Gastrocnemius medialis (tissue), 4 donors: ENCODE results near the gene PLCB2. TPM values are rescaled to one million over a fixed set of nuclear protein-coding genes. Genes with fewer than 3 reads are reported as not detected.

Experiments used
- ATAC-seq, 2 donors: fragments of 150-250 bp; one replicate each; pipeline ENCODE4 v1.9.1; 2016
- DNase-seq, 2 donors: peaks; one replicate each; pipeline ENCODE4 v3.0.0-alpha.2; 2019
- H3K27ac ChIP-seq, 4 donors: fragments of 200-600 bp; sonication (generic); 1 replicate in 1 of 4; 2 replicates in 3 of 4; pipeline ENCODE4 v1.5.1; 2016 to 2018; ENCODE audit warnings: mild to moderate bottlenecking in 2 of 4, moderate library complexity in 1 of 4
- H3K27me3 ChIP-seq, 3 donors: fragments of 200-600 bp; sonication (generic) in 2 of 3; 1 replicate in 1 of 3; 2 replicates in 2 of 3; pipeline versions ENCODE4 v1.5.1 to v1.6.0; 2016 to 2019; ENCODE audit warnings: mild to moderate bottlenecking in 1 of 3, moderate library complexity in 1 of 3
- H3K36me3 ChIP-seq, 2 donors: fragments of 200-600 bp; sonication (generic) in 1 of 2; one replicate each; pipeline ENCODE4 v1.5.1; 2017 to 2018
- H3K4me1 ChIP-seq, 2 donors: fragments of 200-600 bp; sonication (generic) in 1 of 2; one replicate each; pipeline ENCODE4 v1.5.1; 2016 to 2017; ENCODE audit warnings: mild to moderate bottlenecking in 2 of 2
- H3K4me3 ChIP-seq, 4 donors: fragments of 200-600 bp; sonication (generic) in 3 of 4; 1 replicate in 1 of 4; 2 replicates in 3 of 4; pipeline ENCODE4 v1.5.1; 2016 to 2019; ENCODE audit warnings: mild to moderate bottlenecking in 2 of 4
- H3K9me3 ChIP-seq, 3 donors: fragments of 200-600 bp; sonication (generic) in 2 of 3; 1 replicate in 1 of 3; 2 replicates in 2 of 3; pipeline ENCODE4 v1.5.1; 2016 to 2019
- CTCF ChIP-seq, 5 experiments: fragments of 450-650 bp in 3 of 5; fragments of 200-600 bp in 2 of 5; sonication (generic) in 2 of 5; IDR thresholded peaks in 4 of 5; conservative IDR thresholded peaks in 1 of 5; 1 replicate in 4 of 5; 2 replicates in 1 of 5; pipeline ENCODE4 v1.5.1; 2016 to 2019; ENCODE audit warnings: antibody characterized with exemption in 5 of 5, mild to moderate bottlenecking in 3 of 5, moderate library complexity in 3 of 5
- POLR2A ChIP-seq, 2 donors: fragments of 450-650 bp; IDR thresholded peaks; one replicate each; pipeline ENCODE4 v1.6.1; 2017; ENCODE audit warnings: antibody characterized with exemption in 2 of 2, mild to moderate bottlenecking in 2 of 2, moderate library complexity in 2 of 2
- in situ Hi-C, 4 donors: fragments of 200-750 bp; cut with MboI; loops; one replicate each; pipeline versions ENCODE4 v1.15.0 to v1.8.0; 2017; ENCODE audit warnings: low sequenced_read_pairs in 4 of 4
- intact Hi-C: fragments of 100-400 bp; cut with DNase I; formaldehyde crosslinking; loops from one replicate; pipeline ENCODE4 v1.15.1; 2023; ENCODE audit warnings: low total_unique reads
- total RNA-seq, 4 donors: library from RNA; depleted of rRNA; stranded (reverse); fragments of >200 nt; gene quantifications; one replicate each; pipeline versions ENCODE4 v1.1.0 to v1.2.3, GENCODE V29; 2016

PLCB2 gene
- total RNA-seq, 4 donors from 2014 or later: 0.72 to 2.0 (median 1.4) TPM; not detected in 1

DNA sequence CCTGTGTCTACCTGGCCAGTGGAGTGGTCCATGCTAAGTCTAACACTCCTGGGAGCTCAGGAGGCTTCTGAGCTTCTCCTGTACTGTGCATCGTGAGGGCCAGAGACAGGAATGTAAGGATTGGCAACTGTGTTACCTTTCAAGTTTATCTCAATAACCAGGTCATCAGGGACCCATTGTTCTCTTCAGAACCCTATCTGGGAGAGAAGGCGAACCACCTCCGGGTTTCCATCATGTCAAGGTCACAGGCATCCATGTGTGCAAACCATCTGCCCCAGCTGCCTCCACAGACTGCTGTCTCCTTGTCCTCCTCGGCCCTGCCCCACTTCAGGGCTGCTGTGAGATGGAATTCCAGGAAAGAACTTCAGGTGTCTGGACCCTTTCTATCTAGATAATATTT is 30.8 kb downstream of the PLCB2 start:
- in situ Hi-C loops (loop anchor here in 3 of 4 donors (5.0 to 10.0 kb wide), 3 partner anchors 145 to 232 kb away; no protein-coding TSS in a partner anchor), intact Hi-C loops (loop anchor here (10.0 kb wide), 1 partner anchor 492 kb away; the partner anchor contains the start of gene FSIP1)
- no peaks in the 10 kb centered on the region for H3K9me3 ChIP-seq
- no peak for TF ChIP-seq POLR2A (IDR thresholded peaks at IDR 0.05)
- peaks cover 3 to 6% of the 10 kb centered on the region in 2 donors for H3K4me1 ChIP-seq
- H3K36me3 ChIP-seq: no peaks in the 10 kb centered on the region
- H3K27ac ChIP-seq: no peak overlapping the region
- DNase-seq (no peak), ATAC-seq (no peak)
- no peak overlapping the region for H3K4me3 ChIP-seq
- H3K27me3 ChIP-seq: peaks cover 30 to 36% (median 31%) of the 10 kb centered on the region in 3 donors

DNA sequence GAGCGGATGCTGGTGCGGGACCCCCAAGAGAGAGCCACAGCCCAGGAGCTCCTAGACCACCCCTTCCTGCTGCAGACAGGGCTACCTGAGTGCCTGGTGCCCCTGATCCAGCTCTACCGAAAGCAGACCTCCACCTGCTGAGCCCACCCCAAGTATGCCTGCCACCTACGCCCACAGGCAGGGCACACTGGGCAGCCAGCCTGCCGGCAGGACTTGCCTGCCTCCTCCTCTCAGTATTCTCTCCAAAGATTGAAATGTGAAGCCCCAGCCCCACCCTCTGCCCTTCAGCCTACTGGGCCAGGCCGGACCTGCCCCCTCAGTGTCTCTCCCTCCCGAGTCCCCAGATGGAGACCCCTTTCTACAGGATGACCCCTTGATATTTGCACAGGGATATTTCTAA is 31.8 kb downstream of the PLCB2 start:
- H3K4me3 ChIP-seq: no peak overlapping the region
- H3K36me3 ChIP-seq: no peaks in the 10 kb centered on the region
- intact Hi-C loops (loop anchor here (10.0 kb wide), 1 partner anchor 491 kb away; the partner anchor contains the start of gene FSIP1), in situ Hi-C loops (loop anchor here in 3 of 4 donors (5.0 to 10.0 kb wide), 3 partner anchors 146 to 231 kb away; no protein-coding TSS in a partner anchor)
- H3K27ac ChIP-seq: no peak overlapping the region
- H3K4me1 ChIP-seq: peaks cover 3 to 6% of the 10 kb centered on the region in 2 donors
- ATAC-seq: no peak
- no peaks in the 10 kb centered on the region for H3K9me3 ChIP-seq
- TF ChIP-seq POLR2A (IDR thresholded peaks at IDR 0.05) (no peak), CTCF (IDR thresholded peaks at IDR 0.05 in 4 of 5, conservative IDR thresholded peaks at IDR 0.05 in 1 of 5) (no peak)
- DNase-seq: no peak
- peaks cover 20 to 28% (median 23%) of the 10 kb centered on the region in 3 donors for H3K27me3 ChIP-seq

GRCh38 chr15:40275523-40275922 is 32.2 kb downstream of the PLCB2 start:
- no peak for TF ChIP-seq POLR2A (IDR thresholded peaks at IDR 0.05)
- no peak for TF ChIP-seq CTCF (IDR thresholded peaks at IDR 0.05 in 4 of 5, conservative IDR thresholded peaks at IDR 0.05 in 1 of 5)
- peaks cover 16 to 24% (median 19%) of the 10 kb centered on the region in 3 donors for H3K27me3 ChIP-seq

GRCh38 chr15:40274350-40275274 is 33.1 kb downstream of the PLCB2 start:
- no peaks in the 10 kb centered on the region for H3K9me3 ChIP-seq
- intact Hi-C loops (loop anchor here (1.0 to 10.0 kb wide), 3 partner anchors 57 to 490 kb away; partner anchors contain the start of gene FSIP1), in situ Hi-C loops (loop anchor here (5.0 to 10.0 kb wide), 7 partner anchors 52 to 232 kb away; no protein-coding TSS in a partner anchor)
- TF ChIP-seq POLR2A (IDR thresholded peaks at IDR 0.05) (no peak), CTCF (IDR thresholded peaks at IDR 0.05 in 4 of 5, conservative IDR thresholded peaks at IDR 0.05 in 1 of 5) (peak; percentile 99 to 100 (median 100))
- no peak overlapping the region for H3K27ac ChIP-seq
- peaks cover 7 to 15% (median 10%) of the 10 kb centered on the region in 3 donors for H3K27me3 ChIP-seq
- peak; percentile 75 to 76 for ATAC-seq
- H3K36me3 ChIP-seq: no peaks in the 10 kb centered on the region
- DNase-seq: peak; percentile 36 to 64
- no peak overlapping the region for H3K4me3 ChIP-seq
- peaks cover 2% of the 10 kb centered on the region in 2 donors for H3K4me1 ChIP-seq

More at GRCh38 chr15:40275523-40275922, 32.2 kb downstream of the PLCB2 start:
- intact Hi-C loops: loop anchor here (10.0 kb wide), 1 partner anchor 491 kb away; the partner anchor contains the start of gene FSIP1
- Histone ChIP-seq H3K27ac (no peak overlapping the region), H3K4me1 (peaks cover 3 to 6% of the 10 kb centered on the region in 2 donors), H3K9me3 (no peaks in the 10 kb centered on the region), H3K36me3 (no peaks in the 10 kb centered on the region), H3K4me3 (no peak overlapping the region)
- in situ Hi-C loops: loop anchor here in 3 of 4 donors (5.0 to 10.0 kb wide), 3 partner anchors 147 to 231 kb away; no protein-coding TSS in a partner anchor
- ATAC-seq (no peak), DNase-seq (no peak)
